ENCODE results near the gene GDPD4. TPM values are rescaled to one million over a fixed set of nuclear protein-coding genes. Genes with fewer than 3 reads are reported as not detected.

The GDPD4 gene
- total RNA-seq, 1 experiment from 2014 or later, result not detected

- Histone ChIP-seq H3K4me2 (ENCODE audit: low read length) (no peak overlapping the region), H2AFZ (ENCODE audit: low read depth, low read length, poor library complexity, severe bottlenecking) (no peak overlapping the region), H3K4me3 (replicated peaks in 1 of 2; ENCODE audit: low read depth in 1 of 2, low read length in 2 of 2) (no peak overlapping the region), H3K27ac (ENCODE audit: low read depth, low read length) (no peak overlapping the region), H3K9ac (ENCODE audit: low read length) (no peak overlapping the region), H3K9me2 (ENCODE audit: insufficient read depth) (no peaks in the 10 kb centered on the region), H3K27me3 (ENCODE audit: insufficient read depth, low read length) (no peaks in the 10 kb centered on the region), H3K9me3 (ENCODE audit: control insufficient read depth in 1 of 2, insufficient read depth in 1 of 2, low read depth in 1 of 2, low read length in 2 of 2) (no peaks in the 10 kb centered on the region), H4K20me1 (ENCODE audit: insufficient read depth) (no peaks in the 10 kb centered on the region), H3K4me1 (ENCODE audit: control insufficient read depth in 1 of 2, insufficient read depth in 2 of 2, low read length in 2 of 2) (no peaks in the 10 kb centered on the region), H3K79me2 (ENCODE audit: insufficient read depth, low read length) (no peaks in the 10 kb centered on the region), H3K36me3 (ENCODE audit: control insufficient read depth in 1 of 2, insufficient read depth in 2 of 2, low read length in 2 of 2) (peaks cover 0 to 8% of the 10 kb centered on the region in 2 experiments; a peak in 1 of 4 replicates)
- ChIA-PET CTCF (no interaction called here), POLR2A (no interaction called here), RAD21 (ENCODE audit: low non-redundant PET in 1 of 2, low total read pairs in 2 of 2, uncharacterized antibody in 2 of 2, unreplicated experiment in 2 of 2) (no interaction called here)
- DNase-seq (ENCODE audit: low read depth, low spot score) (no peak), ATAC-seq (no peak)
- BruUV-seq (replicated peaks), result no TSS peak
- intact Hi-C loops (cut with micrococcal nuclease), result no loop called here
- TF ChIP-seq EZH2 (IDR thresholded peaks at IDR 0.05) (no peak), JUND (IDR thresholded peaks at IDR 0.05) (no peak), REST (IDR thresholded peaks at IDR 0.05; ENCODE audit: low read depth) (no peak), POLR2A (IDR thresholded peaks at IDR 0.05; ENCODE audit: borderline replicate concordance, extremely low read depth, insufficient read depth, insufficient read length) (no peak), MAX (IDR thresholded peaks at IDR 0.05) (no peak), EGR1 (IDR thresholded peaks at IDR 0.05; ENCODE audit: low read depth) (no peak), SRF (IDR thresholded peaks at IDR 0.05; ENCODE audit: low read depth) (no peak), RAD21 (IDR thresholded peaks at IDR 0.05; ENCODE audit: low read depth) (no peak), ELF1 (IDR thresholded peaks at IDR 0.05; ENCODE audit: borderline replicate concordance, low read depth) (no peak), SIN3A (IDR thresholded peaks at IDR 0.05; ENCODE audit: low read depth) (no peak), CTCF (IDR thresholded peaks at IDR 0.05 in 2 of 3, conservative IDR thresholded peaks at IDR 0.05 in 1 of 3; ENCODE audit: borderline replicate concordance in 1 of 3, insufficient read depth in 1 of 3, low read depth in 2 of 3, low read length in 2 of 3) (no peak), SP1 (IDR thresholded peaks at IDR 0.05; ENCODE audit: low read depth) (no peak), EZH2phosphoT487 (IDR thresholded peaks at IDR 0.05; ENCODE audit: borderline replicate concordance) (no peak), FOSL1 (IDR thresholded peaks at IDR 0.05; ENCODE audit: low read depth) (no peak), POLR2AphosphoS5 (IDR thresholded peaks at IDR 0.05; ENCODE audit: low read depth, low read length) (no peak), YY1 (IDR thresholded peaks at IDR 0.05; ENCODE audit: extremely low read depth, insufficient replicate concordance, low read depth, low read length) (no peak), CBX3 (IDR thresholded peaks at IDR 0.05; ENCODE audit: low read depth) (no peak), ATF3 (IDR thresholded peaks at IDR 0.05) (no peak), CEBPB (IDR thresholded peaks at IDR 0.05; ENCODE audit: low read depth) (no peak), ZFX (IDR thresholded peaks at IDR 0.05) (no peak)
Measured at GRCh38 chr11:77320351-77320750, 18.9 kb upstream of the GDPD4 start.
